ENCODE measurements around the gene SLC25A44.
"Not testable (repeated sequence)": the region's sequence is repeated elsewhere in the genome, so short reads cannot be mapped to it uniquely, and the experiment has no call there.

Gene SLC25A44

GRCh38 chr1:156195853-156196252 lies 1.9 kb downstream of the SLC25A44 start:
- in situ Hi-C loops (cut with MboI; ENCODE audit: low pct_unique_long_range_greater_than_20kb, low sequenced_read_pairs) = no loop called here
- no peak for DNase-seq

GRCh38 chr1:156196445-156196844 lies 2.5 kb downstream of the SLC25A44 start:
- DNase-seq = no peak
- in situ Hi-C loops (cut with MboI; ENCODE audit: low pct_unique_long_range_greater_than_20kb, low sequenced_read_pairs) = no loop called here

DNA sequence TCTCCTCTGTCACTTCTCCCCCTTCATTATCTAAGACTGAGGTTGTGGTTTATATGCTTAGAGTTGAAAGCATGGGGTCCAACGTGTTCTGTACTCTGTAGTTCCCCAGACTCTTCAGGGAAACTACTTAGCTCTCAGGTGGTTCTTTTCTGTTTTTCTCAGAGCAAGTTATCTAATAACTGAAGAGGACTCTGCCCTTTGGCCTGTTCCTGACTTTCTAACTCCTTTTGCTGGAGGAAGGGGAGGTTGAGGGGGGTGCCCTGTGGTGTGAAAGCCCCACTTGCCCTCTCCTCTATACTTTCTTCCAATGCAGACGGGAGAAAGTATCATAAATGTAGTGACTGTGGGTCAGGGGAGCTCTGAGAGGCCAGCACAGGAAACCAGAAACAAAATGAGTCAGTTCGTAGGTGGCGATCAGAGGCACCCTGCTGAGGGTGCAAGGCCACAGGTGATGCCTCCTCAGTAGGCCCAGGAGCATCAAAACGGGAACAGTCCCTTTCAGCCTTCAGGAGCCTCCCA lies 5.0 kb downstream of the SLC25A44 start:
- in situ Hi-C loops (cut with MboI; ENCODE audit: low pct_unique_long_range_greater_than_20kb, low sequenced_read_pairs) = no loop called here
- no peak for DNase-seq

DNA sequence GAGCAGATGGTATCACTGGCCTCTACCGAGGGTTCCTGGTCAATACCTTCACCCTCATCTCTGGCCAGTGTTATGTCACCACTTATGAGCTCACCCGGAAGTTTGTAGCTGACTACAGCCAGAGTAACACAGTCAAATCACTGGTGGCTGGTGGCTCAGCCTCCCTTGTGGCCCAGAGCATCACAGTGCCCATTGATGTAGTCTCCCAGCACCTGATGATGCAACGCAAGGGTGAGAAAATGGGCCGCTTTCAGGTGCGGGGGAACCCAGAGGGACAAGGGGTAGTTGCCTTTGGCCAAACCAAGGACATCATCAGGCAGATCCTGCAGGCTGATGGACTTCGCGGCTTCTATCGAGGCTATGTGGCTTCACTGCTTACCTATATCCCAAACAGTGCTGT lies 6.1 kb downstream of the SLC25A44 start:
- in situ Hi-C loops (cut with MboI; ENCODE audit: low pct_unique_long_range_greater_than_20kb, low sequenced_read_pairs) = no loop called here
- DNase-seq = no peak

DNA sequence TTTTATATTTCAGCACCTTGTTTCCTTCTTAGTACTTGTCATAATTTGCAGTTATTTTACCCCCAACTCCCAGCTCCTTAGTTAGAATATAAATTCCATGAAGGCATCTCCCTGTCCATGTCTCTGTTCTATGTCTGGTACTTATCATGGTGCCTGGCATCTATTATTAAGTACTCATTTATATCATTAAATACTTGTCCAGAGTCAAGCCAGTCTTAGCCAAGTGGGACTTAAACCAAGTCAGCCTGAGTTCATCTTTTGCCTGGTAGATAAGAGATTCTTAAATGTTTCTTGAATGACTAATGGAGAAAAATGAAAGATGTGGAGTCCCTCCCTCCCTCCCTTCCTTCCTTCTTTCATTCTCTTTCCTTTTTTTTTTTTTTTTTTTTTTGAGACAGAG lies 9.4 kb downstream of the SLC25A44 start:
- in situ Hi-C loops (cut with MboI; ENCODE audit: low pct_unique_long_range_greater_than_20kb, low sequenced_read_pairs) = no loop called here
- no peak for DNase-seq

DNA sequence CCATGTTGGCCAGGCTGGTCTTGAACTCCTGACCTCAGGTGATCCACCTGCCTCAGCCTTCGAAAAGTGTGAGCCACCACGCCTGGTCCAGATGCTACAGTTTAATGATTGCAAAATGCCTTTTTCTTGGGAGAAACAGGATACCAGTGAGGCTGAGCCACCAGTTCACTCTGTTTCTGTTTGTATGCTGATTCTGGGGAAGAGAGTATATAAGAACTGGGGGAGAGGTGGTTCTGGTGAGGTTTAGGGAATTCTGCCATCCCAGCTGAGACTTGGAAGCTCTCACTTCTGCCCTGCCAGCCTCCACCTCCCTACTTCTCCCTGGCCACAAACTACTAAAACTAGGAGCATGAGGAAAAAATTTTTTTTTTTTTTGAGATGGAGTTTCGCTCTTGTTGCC lies 10.8 kb downstream of the SLC25A44 start:
- in situ Hi-C loops (cut with MboI; ENCODE audit: low pct_unique_long_range_greater_than_20kb, low sequenced_read_pairs) = no loop called here
- no peak for DNase-seq

GRCh38 chr1:156211243-156211642 lies 17.3 kb downstream of the SLC25A44 start:
- in situ Hi-C loops (cut with MboI; ENCODE audit: low pct_unique_long_range_greater_than_20kb, low sequenced_read_pairs) = no loop called here
- no peak for DNase-seq

GRCh38 chr1:156212130-156212529 lies 18.2 kb downstream of the SLC25A44 start:
- in situ Hi-C loops (cut with MboI; ENCODE audit: low pct_unique_long_range_greater_than_20kb, low sequenced_read_pairs) = no loop called here
- no peak for DNase-seq

- in situ Hi-C loops (cut with MboI; ENCODE audit: low pct_unique_long_range_greater_than_20kb, low sequenced_read_pairs) = no loop called here
- DNase-seq = peak; percentile 97
Observed at GRCh38 chr1:156212833-156213643, 19.1 kb downstream of the SLC25A44 start, which contains the start of gene PMF1. Gene PMF1, plus strand, starts transcription at chr1:156213007. Its CDS starts 9 bp downstream, at chr1:156213016.

DNA sequence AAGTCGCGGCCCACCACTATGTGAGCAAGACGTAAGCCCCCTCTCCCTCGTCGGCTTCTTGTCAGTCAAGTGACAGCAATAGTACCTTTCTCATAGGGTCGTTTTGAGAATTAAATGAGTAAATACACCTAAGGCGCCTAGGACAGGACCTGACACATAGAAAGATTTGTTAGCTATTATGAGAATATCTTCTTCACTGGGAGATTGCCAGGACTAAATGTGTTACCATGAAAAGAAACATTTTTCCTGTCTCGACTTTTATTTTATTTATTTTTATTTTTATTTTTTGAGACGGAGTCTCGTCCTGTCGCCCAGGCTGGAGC lies 19.7 kb downstream of the SLC25A44 start:
- in situ Hi-C loops (cut with MboI; ENCODE audit: low pct_unique_long_range_greater_than_20kb, low sequenced_read_pairs) = no loop called here
- DNase-seq = no peak

DNA sequence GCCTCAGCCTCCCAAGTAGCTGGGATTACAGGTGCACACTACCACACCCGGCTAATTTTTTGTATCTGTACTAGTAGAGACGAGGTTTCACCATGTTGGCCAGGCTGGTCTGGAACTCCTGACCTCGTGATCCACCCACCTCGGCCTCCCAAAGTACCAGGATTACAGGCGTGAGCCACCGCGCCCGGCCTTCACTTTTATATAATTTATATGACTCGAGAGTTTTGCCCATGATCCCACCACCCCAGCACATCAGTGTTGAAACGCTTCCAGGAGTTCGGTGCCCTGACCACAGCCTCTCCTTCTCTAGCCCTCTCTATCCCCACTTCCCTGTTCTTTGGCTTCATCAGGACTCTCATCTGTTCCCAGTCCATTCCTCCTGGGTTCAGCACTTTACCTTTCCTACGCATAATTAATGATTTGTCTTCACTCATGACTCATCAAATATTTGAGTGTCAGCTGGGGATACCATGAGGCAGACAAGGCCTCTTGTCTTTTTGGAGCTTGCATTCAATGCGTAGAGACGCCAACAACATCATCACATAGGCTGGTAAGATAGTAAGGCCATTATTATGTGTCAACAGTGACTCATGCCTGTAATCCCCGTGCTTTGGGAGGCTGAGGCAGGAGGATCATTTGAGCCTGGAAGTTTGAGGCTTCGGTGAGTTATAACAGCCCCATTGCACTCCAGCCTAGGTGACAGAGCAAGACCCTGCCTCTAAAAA lies 20.3 kb downstream of the SLC25A44 start:
- in situ Hi-C loops (cut with MboI; ENCODE audit: low pct_unique_long_range_greater_than_20kb, low sequenced_read_pairs) = no loop called here
- DNase-seq = no peak

DNA sequence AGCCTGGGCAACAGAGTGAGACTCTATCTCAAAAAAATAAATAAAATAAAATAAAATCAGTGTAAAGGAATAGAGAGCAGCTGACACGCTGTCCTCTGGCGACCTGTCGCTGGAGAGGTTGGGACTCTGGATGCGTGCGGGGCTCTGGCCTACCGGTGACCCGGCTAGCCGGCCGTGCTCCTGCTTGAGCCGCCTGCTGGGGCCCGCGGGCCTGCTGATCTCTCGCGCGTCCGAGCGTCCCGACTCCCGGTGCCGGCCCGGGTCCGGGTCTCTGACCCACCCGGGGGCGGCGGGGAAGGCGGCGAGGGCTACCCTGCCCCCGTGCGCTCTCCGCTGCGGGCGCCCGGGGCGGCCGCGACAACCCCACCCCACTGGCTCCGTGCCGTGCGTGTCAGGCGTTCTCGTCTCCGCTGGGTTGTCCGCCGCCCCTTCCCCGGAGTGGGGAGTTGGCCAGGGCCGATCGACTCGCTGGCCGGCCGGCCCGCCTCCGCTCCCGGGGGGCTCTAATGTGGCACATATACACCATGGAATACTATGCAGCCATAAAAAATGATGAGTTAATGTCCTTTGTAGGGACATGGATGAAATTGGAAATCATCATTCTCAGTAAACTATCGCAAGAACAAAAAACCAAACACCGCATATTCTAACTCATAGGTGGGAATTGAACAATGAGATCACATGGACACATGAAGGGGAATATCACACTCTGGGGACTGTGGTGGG lies 22.6 kb downstream of the SLC25A44 start:
- in situ Hi-C loops (cut with MboI; ENCODE audit: low pct_unique_long_range_greater_than_20kb, low sequenced_read_pairs); DNase-seq: not testable (repeated sequence)

- peak; percentile 32 for DNase-seq
- in situ Hi-C loops (cut with MboI; ENCODE audit: low pct_unique_long_range_greater_than_20kb, low sequenced_read_pairs) = no loop called here
Observed at GRCh38 chr1:156217871-156218270, 24.0 kb downstream of the SLC25A44 start.

DNA sequence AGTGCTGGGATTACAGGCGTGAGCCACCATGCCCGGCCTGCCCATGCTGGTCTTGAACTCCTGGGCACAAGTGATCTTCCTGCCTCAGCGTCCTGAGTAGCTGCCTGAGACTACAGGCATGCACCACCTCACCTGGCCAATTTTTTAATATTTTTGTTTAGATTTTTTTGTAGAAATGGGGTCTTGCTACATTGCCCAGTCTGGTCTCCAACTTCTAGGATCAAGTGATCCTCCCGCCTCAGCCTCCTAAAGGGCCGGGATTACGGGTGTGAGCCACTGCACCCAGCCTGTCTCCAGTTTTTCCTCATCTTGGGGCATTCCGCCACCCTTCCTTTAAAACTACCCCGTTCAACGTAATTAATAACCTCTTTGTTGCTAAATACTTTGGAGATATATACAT lies 26.3 kb downstream of the SLC25A44 start:
- in situ Hi-C loops (cut with MboI; ENCODE audit: low pct_unique_long_range_greater_than_20kb, low sequenced_read_pairs) = no loop called here
- no peak for DNase-seq

- in situ Hi-C loops (cut with MboI; ENCODE audit: low pct_unique_long_range_greater_than_20kb, low sequenced_read_pairs) = no loop called here
- DNase-seq = no peak
Observed at GRCh38 chr1:156221986-156222692, 28.2 kb downstream of the SLC25A44 start.

- in situ Hi-C loops (cut with MboI; ENCODE audit: low pct_unique_long_range_greater_than_20kb, low sequenced_read_pairs) = no loop called here
- DNase-seq = no peak
Observed at GRCh38 chr1:156225677-156226014, 31.7 kb downstream of the SLC25A44 start.

DNA sequence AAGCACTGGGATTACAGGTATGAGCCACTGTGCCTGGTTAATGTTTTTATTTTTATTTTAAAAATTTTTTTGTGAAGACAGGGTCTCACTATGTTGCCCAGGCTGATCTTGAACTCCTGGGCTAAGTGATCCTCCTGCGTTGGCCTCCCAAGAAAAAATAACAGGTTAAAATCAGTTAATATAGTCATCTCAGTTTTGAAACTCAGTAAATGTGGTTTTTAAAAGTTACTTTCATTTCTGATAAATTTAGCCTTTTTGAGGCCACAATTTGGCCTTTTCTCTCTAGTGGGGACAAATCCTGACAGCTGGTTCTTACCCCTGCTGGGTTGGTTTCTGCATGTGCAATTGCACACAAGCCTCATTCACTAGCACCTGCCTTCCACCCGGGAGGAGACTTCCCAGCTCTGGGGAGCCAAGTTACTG lies 32.2 kb downstream of the SLC25A44 start:
- DNase-seq = no peak
- in situ Hi-C loops (cut with MboI; ENCODE audit: low pct_unique_long_range_greater_than_20kb, low sequenced_read_pairs) = no loop called here

GRCh38 chr1:156226782-156227181 lies 32.9 kb downstream of the SLC25A44 start:
- DNase-seq = no peak
- in situ Hi-C loops (cut with MboI; ENCODE audit: low pct_unique_long_range_greater_than_20kb, low sequenced_read_pairs) = no loop called here

GRCh38 chr1:156228501-156228900 lies 34.6 kb downstream of the SLC25A44 start:
- no peak for DNase-seq
- in situ Hi-C loops (cut with MboI; ENCODE audit: low pct_unique_long_range_greater_than_20kb, low sequenced_read_pairs) = no loop called here
